SJCRH30 (cell line): ENCODE data around the gene SLC26A9. TPM values are rescaled to one million over a fixed set of nuclear protein-coding genes. Genes with fewer than 3 reads are reported as not detected.
"Not testable (repeated sequence)": the region's sequence is repeated elsewhere in the genome, so short reads cannot be mapped to it uniquely, and the experiment has no call there.

ENCODE experiments used
- DNase-seq, 2 experiments: peaks; one replicate each; pipeline ENCODE4 v3.0.0-alpha.2; 2015 to 2020
- H3K27ac ChIP-seq: fragments of 250-450 bp; sonication (Bioruptor Pico); 2 replicates; pipeline ENCODE4 v1.5.1; 2020; ENCODE audit warnings: mild to moderate bottlenecking, moderate library complexity
- H3K27me3 ChIP-seq: fragments of 250-450 bp; sonication (Bioruptor Pico); 2 replicates; pipeline ENCODE4 v1.5.1; 2020; ENCODE audit warnings: mild to moderate bottlenecking, moderate library complexity
- H3K36me3 ChIP-seq: fragments of 250-450 bp; sonication (Bioruptor Pico); 2 replicates; pipeline ENCODE4 v1.5.1; 2020; ENCODE audit warnings: mild to moderate bottlenecking, moderate library complexity
- H3K4me1 ChIP-seq: fragments of 250-450 bp; sonication (Bioruptor Pico); 2 replicates; pipeline ENCODE4 v1.5.1; 2020; ENCODE audit warnings: mild to moderate bottlenecking, moderate library complexity
- H3K4me3 ChIP-seq: fragments of 250-450 bp; sonication (Bioruptor Pico); 2 replicates; pipeline ENCODE4 v1.5.1; 2020; ENCODE audit warnings: mild to moderate bottlenecking, moderate library complexity
- H3K9me3 ChIP-seq: fragments of 250-450 bp; sonication (Bioruptor Pico); replicated peaks from 2 replicates; pipeline ENCODE4 v1.5.1; 2020; ENCODE audit warnings: mild to moderate bottlenecking, moderate library complexity
- total RNA-seq: library from RNA; depleted of rRNA; stranded (reverse); fragments of >200 nt; shearing (Covaris generic); gene quantifications from 2 replicates; pipeline ENCODE4 v1.2.3, GENCODE V29; 2014; rRNA removed

SLC26A9 gene
- total RNA-seq, 1 experiment from 2014 or later = 0.30 TPM

- H3K4me3 ChIP-seq = not testable (repeated sequence)
- DNase-seq = peak; percentile 27 to 62
- peak overlapping the region; percentile 61 for H3K27ac ChIP-seq
These were observed 53.5 kb downstream of the SLC26A9 start for GRCh38 chr1:205889706-205890105.

GRCh38 chr1:205889006-205889405, 54.2 kb downstream of the SLC26A9 start:
- Histone ChIP-seq H3K4me1 (peaks cover 15% of the 10 kb centered on the region), H3K9me3 (peaks cover 10% of the 10 kb centered on the region)
- H3K4me3 ChIP-seq, DNase-seq, H3K27me3 ChIP-seq, H3K36me3 ChIP-seq, H3K27ac ChIP-seq: not testable (repeated sequence)

More at GRCh38 chr1:205889706-205890105, 53.5 kb downstream of the SLC26A9 start:
- Histone ChIP-seq H3K9me3 (peaks cover 11% of the 10 kb centered on the region), H3K4me1 (peaks cover 15% of the 10 kb centered on the region)
- H3K36me3 ChIP-seq, H3K27me3 ChIP-seq: not testable (repeated sequence)

- Histone ChIP-seq H3K4me3 (no peak overlapping the region), H3K27me3 (no peaks in the 10 kb centered on the region), H3K36me3 (no peaks in the 10 kb centered on the region), H3K9me3 (0 out of 2 replicates have a peak, but pooled peaks cover 6% of the 10 kb centered on the region), H3K27ac (no peak overlapping the region), H3K4me1 (no peaks in the 10 kb centered on the region)
- no peak for DNase-seq
These were observed 59.5 kb downstream of the SLC26A9 start for GRCh38 chr1:205883792-205884191.

- no peak overlapping the region for H3K27ac ChIP-seq
- 0 out of 2 replicates have a peak, but pooled peaks cover 6% of the 10 kb centered on the region for H3K9me3 ChIP-seq
- no peaks in the 10 kb centered on the region for H3K36me3 ChIP-seq
- no peaks in the 10 kb centered on the region for H3K27me3 ChIP-seq
- no peaks in the 10 kb centered on the region for H3K4me1 ChIP-seq
- H3K4me3 ChIP-seq = no peak overlapping the region
- DNase-seq = no peak
These were observed 62.3 kb downstream of the SLC26A9 start for GRCh38 chr1:205880923-205881322.

GRCh38 chr1:205879974-205880373, 63.3 kb downstream of the SLC26A9 start:
- no peaks in the 10 kb centered on the region for H3K27me3 ChIP-seq
- no peak for DNase-seq
- H3K36me3 ChIP-seq = no peaks in the 10 kb centered on the region
- no peak overlapping the region for H3K27ac ChIP-seq
- H3K4me3 ChIP-seq = no peak overlapping the region
- no peaks in the 10 kb centered on the region for H3K4me1 ChIP-seq
- H3K9me3 ChIP-seq = 0 out of 2 replicates have a peak, but pooled peaks cover 6% of the 10 kb centered on the region

GRCh38 chr1:205878026-205878425, 65.2 kb downstream of the SLC26A9 start:
- Histone ChIP-seq H3K36me3 (no peaks in the 10 kb centered on the region), H3K27ac (no peak overlapping the region), H3K4me3 (no peak overlapping the region), H3K4me1 (no peaks in the 10 kb centered on the region), H3K9me3 (peaks cover 4% of the 10 kb centered on the region; the same call in 1 of the 2 replicates), H3K27me3 (no peaks in the 10 kb centered on the region)
- DNase-seq = no peak

GRCh38 chr1:205873148-205873547, 70.1 kb downstream of the SLC26A9 start:
- DNase-seq, H3K27ac ChIP-seq, H3K27me3 ChIP-seq, H3K4me3 ChIP-seq, H3K36me3 ChIP-seq, H3K9me3 ChIP-seq: not testable (repeated sequence)
- H3K4me1 ChIP-seq = peaks cover 13% of the 10 kb centered on the region

DNA sequence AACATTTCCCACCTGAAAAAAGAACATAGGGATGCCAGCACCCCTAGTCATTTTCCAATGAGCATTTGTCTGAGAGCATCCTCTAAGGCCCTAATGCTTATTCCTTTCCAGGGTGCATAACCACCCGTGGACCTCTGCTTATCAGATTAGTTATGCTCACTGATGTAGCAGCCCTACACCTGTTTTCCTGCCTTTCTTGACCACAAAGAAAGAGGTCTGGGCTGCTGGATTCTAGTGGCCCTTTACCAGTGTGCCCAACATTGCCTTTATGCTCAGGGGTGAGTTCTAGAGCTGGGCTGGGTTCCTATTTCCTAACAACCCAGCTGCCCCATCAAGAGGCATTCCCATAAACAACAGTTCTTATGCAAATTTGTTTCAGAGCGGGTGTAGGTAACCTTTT, 73.0 kb downstream of the SLC26A9 start:
- peaks cover 13% of the 10 kb centered on the region for H3K4me1 ChIP-seq
- no peaks in the 10 kb centered on the region for H3K27me3 ChIP-seq
- peak; percentile 63 to 80 for DNase-seq
- H3K36me3 ChIP-seq = no peaks in the 10 kb centered on the region
- no peak overlapping the region for H3K4me3 ChIP-seq
- no peaks in the 10 kb centered on the region; the same call in 1 of the 2 replicates for H3K9me3 ChIP-seq
- H3K27ac ChIP-seq = peak overlapping the region; percentile 36; the same call in 1 of the 2 replicates

Other genes with a start within 250 kb of the SLC26A9 start
- 363 and 379 TPM in 2 replicates for gene NUCKS1, start 193.3 kb downstream of the SLC26A9 start, total RNA-seq
- gene RAB29, start 168.0 kb downstream of the SLC26A9 start, total RNA-seq = 18.6 and 20.9 TPM in 2 replicates
- gene SLC41A1, start 130.3 kb downstream of the SLC26A9 start, total RNA-seq = 33.2 and 36.2 TPM in 2 replicates
- 0.04 TPM in 1 of 2 replicates, not detected in the other for gene PM20D1, start 93.3 kb downstream of the SLC26A9 start, total RNA-seq
- not detected in 2 replicates for gene RAB7B, start 59.9 kb upstream of the SLC26A9 start, total RNA-seq
- not detected in 2 replicates for gene CTSE, start 80.4 kb upstream of the SLC26A9 start, total RNA-seq
- not detected in 2 replicates for gene RHEX, start 109.7 kb upstream of the SLC26A9 start, total RNA-seq
- gene AVPR1B, start 173.9 kb upstream of the SLC26A9 start, total RNA-seq = 0.04 and 0.05 TPM in 2 replicates